IPS-20b (cell line): ENCODE results near the gene GUCY2F.

ENCODE experiments used
- H3K27ac ChIP-seq: one replicate; pipeline ENCODE4 v1.5.1; 2013; ENCODE audit warnings: low read length
- H3K27me3 ChIP-seq: 2 replicates; pipeline ENCODE4 v1.6.1; 2013; ENCODE audit warnings: mild to moderate bottlenecking, low read length, inconsistent platforms; ENCODE audit not compliant: insufficient read depth
- H3K36me3 ChIP-seq: 2 replicates; pipeline ENCODE4 v1.6.1; 2013; ENCODE audit warnings: low read depth, mild to moderate bottlenecking, inconsistent platforms, low read length, moderate library complexity; ENCODE audit not compliant: insufficient read depth
- H3K4me1 ChIP-seq: 2 replicates; pipeline ENCODE4 v1.6.1; 2013; ENCODE audit warnings: mild to moderate bottlenecking, control low read depth, inconsistent platforms, low read length, moderate library complexity; ENCODE audit not compliant: insufficient read depth
- H3K4me3 ChIP-seq: 2 replicates; pipeline ENCODE4 v1.5.1; 2013; ENCODE audit warnings: mild to moderate bottlenecking, low read length, inconsistent platforms
- H3K9ac ChIP-seq: 2 replicates; pipeline ENCODE4 v1.6.1; 2013; ENCODE audit warnings: low read depth, mild to moderate bottlenecking, inconsistent platforms, low read length, moderate library complexity
- H3K9me3 ChIP-seq: 2 replicates; pipeline ENCODE4 v1.6.1; 2013; ENCODE audit warnings: mild to moderate bottlenecking, low read depth, low read length, inconsistent platforms; ENCODE audit not compliant: insufficient read depth

GUCY2F gene

GRCh38 chrX:109392895-109393294 is 89.0 kb downstream of the GUCY2F start:
- no peaks in the 10 kb centered on the region for H3K36me3 ChIP-seq
- H3K9me3 ChIP-seq: no peaks in the 10 kb centered on the region
- no peaks in the 10 kb centered on the region for H3K4me1 ChIP-seq
- H3K27me3 ChIP-seq: no peaks in the 10 kb centered on the region
- no peak overlapping the region for H3K27ac ChIP-seq
- H3K9ac ChIP-seq: no peak overlapping the region
- H3K4me3 ChIP-seq: no peak overlapping the region

- H3K9me3 ChIP-seq: no peaks in the 10 kb centered on the region
- H3K36me3 ChIP-seq: no peaks in the 10 kb centered on the region
- H3K27ac ChIP-seq: no peak overlapping the region
- no peaks in the 10 kb centered on the region for H3K4me1 ChIP-seq
- no peaks in the 10 kb centered on the region for H3K27me3 ChIP-seq
- no peak overlapping the region for H3K4me3 ChIP-seq
- no peak overlapping the region for H3K9ac ChIP-seq
These were observed 91.3 kb downstream of the GUCY2F start for GRCh38 chrX:109390556-109390955.

- H3K9me3 ChIP-seq: no peaks in the 10 kb centered on the region
- H3K4me1 ChIP-seq: no peaks in the 10 kb centered on the region
- no peak overlapping the region for H3K4me3 ChIP-seq
- no peak overlapping the region for H3K27ac ChIP-seq
- H3K27me3 ChIP-seq: no peaks in the 10 kb centered on the region
- no peak overlapping the region for H3K9ac ChIP-seq
- no peaks in the 10 kb centered on the region for H3K36me3 ChIP-seq
These were observed 92.0 kb downstream of the GUCY2F start for GRCh38 chrX:109389917-109390316.

DNA sequence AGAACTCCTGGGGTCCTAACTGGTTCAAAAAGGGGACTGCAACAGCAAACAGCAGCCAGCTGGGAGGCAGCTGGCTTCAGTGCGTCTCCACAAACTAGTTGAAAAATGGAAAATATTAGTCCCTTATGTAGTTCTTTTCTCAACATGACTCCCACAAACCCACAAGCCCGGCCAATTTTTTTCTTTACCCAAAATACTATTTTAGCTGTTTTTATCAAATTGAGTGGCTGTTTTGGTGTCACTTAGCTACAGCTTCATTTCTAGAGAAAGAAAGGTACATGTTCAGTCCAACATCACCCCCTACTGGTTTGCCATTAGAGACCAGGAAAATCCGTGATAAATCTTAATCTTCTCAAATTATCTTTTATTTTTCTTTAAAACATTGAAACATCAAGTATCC is 97.2 kb downstream of the GUCY2F start:
- no peak overlapping the region for H3K9ac ChIP-seq

DNA sequence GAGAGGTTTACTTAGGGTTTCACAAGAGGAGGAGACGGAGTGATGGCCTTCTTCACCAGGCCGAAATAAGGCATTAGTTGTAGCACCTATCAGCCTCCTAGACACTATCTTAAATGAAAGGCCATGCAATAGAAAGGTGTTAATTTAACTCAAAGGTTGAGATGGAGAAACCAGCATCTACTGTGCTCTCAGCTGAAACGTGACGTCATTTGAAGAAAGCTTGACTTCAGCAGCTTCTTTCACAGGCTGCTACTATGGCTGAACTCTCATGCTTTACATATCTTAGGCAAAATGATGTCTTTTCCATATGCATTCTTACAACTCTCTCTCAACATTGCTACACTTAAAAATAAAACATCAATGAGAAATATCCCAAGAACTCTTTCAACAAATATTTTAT is 99.6 kb downstream of the GUCY2F start:
- Histone ChIP-seq H3K9me3 (no peaks in the 10 kb centered on the region), H3K27ac (no peak overlapping the region), H3K27me3 (no peaks in the 10 kb centered on the region), H3K4me3 (no peak overlapping the region), H3K9ac (no peak overlapping the region), H3K4me1 (no peaks in the 10 kb centered on the region), H3K36me3 (no peaks in the 10 kb centered on the region)

More for the DNA sequence above, 97.2 kb downstream of the GUCY2F start:
- Histone ChIP-seq H3K27ac (no peak overlapping the region), H3K4me1 (no peaks in the 10 kb centered on the region), H3K36me3 (no peaks in the 10 kb centered on the region), H3K27me3 (no peaks in the 10 kb centered on the region), H3K4me3 (no peak overlapping the region), H3K9me3 (no peaks in the 10 kb centered on the region)

- no peaks in the 10 kb centered on the region for H3K9me3 ChIP-seq
- H3K4me3 ChIP-seq: no peak overlapping the region
- H3K9ac ChIP-seq: no peak overlapping the region
- peaks cover 12% of the 10 kb centered on the region for H3K4me1 ChIP-seq
- H3K27me3 ChIP-seq: no peaks in the 10 kb centered on the region
- H3K36me3 ChIP-seq: no peaks in the 10 kb centered on the region
- no peak overlapping the region for H3K27ac ChIP-seq
These were observed 103.6 kb downstream of the GUCY2F start for GRCh38 chrX:109378281-109378680.

- no peak overlapping the region for H3K4me3 ChIP-seq
- H3K27me3 ChIP-seq: no peaks in the 10 kb centered on the region
- no peak overlapping the region for H3K27ac ChIP-seq
These were observed 107.5 kb downstream of the GUCY2F start for GRCh38 chrX:109374262-109374960.

DNA sequence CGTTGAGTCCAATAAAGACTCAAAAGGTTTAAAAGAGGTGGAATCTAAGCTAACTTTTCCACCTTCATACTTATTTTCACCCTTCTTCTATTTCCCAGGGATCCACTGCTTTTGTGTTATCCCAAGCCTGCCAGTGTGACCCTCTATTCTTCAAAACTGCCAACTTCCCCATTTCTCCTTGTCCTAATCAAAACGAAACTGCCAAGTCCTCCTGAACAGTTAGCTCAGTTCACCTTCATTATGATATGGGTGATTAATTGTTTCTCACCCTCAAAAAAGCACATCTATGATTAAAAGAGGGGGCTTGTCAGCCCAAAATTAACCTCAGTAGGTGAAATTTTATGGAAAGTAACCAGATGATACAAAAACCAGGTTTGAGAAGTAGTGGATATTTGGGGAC is 108.4 kb downstream of the GUCY2F start:
- Histone ChIP-seq H3K27ac (no peak overlapping the region), H3K4me3 (no peak overlapping the region), H3K27me3 (no peaks in the 10 kb centered on the region), H3K36me3 (no peaks in the 10 kb centered on the region), H3K4me1 (peaks cover 18% of the 10 kb centered on the region), H3K9me3 (no peaks in the 10 kb centered on the region), H3K9ac (no peak overlapping the region)

More at GRCh38 chrX:109374262-109374960, 107.5 kb downstream of the GUCY2F start:
- Histone ChIP-seq H3K9ac (no peak overlapping the region), H3K9me3 (no peaks in the 10 kb centered on the region), H3K4me1 (peaks cover 18% of the 10 kb centered on the region), H3K36me3 (no peaks in the 10 kb centered on the region)

GRCh38 chrX:109372716-109373115 is 109.2 kb downstream of the GUCY2F start:
- Histone ChIP-seq H3K9me3 (no peaks in the 10 kb centered on the region), H3K9ac (no peak overlapping the region), H3K27me3 (no peaks in the 10 kb centered on the region), H3K27ac (no peak overlapping the region), H3K4me1 (peaks cover 18% of the 10 kb centered on the region), H3K4me3 (no peak overlapping the region), H3K36me3 (no peaks in the 10 kb centered on the region)

GRCh38 chrX:109372291-109372690 is 109.6 kb downstream of the GUCY2F start:
- no peak overlapping the region for H3K9ac ChIP-seq
- H3K36me3 ChIP-seq: no peaks in the 10 kb centered on the region
- no peaks in the 10 kb centered on the region for H3K27me3 ChIP-seq
- no peak overlapping the region for H3K4me3 ChIP-seq
- peaks cover 18% of the 10 kb centered on the region for H3K4me1 ChIP-seq
- H3K9me3 ChIP-seq: no peaks in the 10 kb centered on the region
- no peak overlapping the region for H3K27ac ChIP-seq

DNA sequence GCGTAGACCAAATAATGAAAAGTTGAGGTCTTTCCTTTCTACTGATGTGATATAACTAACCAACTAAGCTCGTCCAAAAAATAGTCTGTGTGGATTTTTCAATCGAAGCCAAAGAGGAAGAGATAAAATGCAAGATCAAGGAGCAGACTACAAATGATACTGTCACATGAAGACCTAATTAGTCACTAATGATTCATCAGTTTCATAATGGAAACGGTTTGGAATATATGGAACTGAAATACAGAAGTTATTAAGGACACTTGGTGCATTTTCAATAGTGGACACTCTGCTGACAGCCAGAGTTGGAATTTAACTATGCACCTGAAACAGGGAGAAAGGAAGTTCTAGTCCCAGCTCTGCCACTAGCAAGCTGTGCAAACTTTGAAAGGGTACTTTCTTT is 119.8 kb downstream of the GUCY2F start:
- no peaks in the 10 kb centered on the region for H3K9me3 ChIP-seq
- no peaks in the 10 kb centered on the region for H3K36me3 ChIP-seq
- no peaks in the 10 kb centered on the region for H3K4me1 ChIP-seq
- no peaks in the 10 kb centered on the region for H3K27me3 ChIP-seq
- no peak overlapping the region for H3K9ac ChIP-seq
- H3K27ac ChIP-seq: no peak overlapping the region
- no peak overlapping the region for H3K4me3 ChIP-seq

GRCh38 chrX:109360301-109360700 is 121.6 kb downstream of the GUCY2F start:
- Histone ChIP-seq H3K9ac (no peak overlapping the region), H3K4me3 (no peak overlapping the region), H3K27me3 (no peaks in the 10 kb centered on the region), H3K9me3 (no peaks in the 10 kb centered on the region), H3K4me1 (no peaks in the 10 kb centered on the region), H3K27ac (no peak overlapping the region), H3K36me3 (no peaks in the 10 kb centered on the region)
